IPS DF 6.9 (cell line): Measurements from ENCODE around the gene ENTPD1.

Experiments used
- DNase-seq: peaks from one replicate; pipeline ENCODE4 v3.0.0-alpha.2; 2013; ENCODE audit warnings: low read depth, low spot score
- H3K27ac ChIP-seq: one replicate; pipeline ENCODE4 v1.5.1; 2013; ENCODE audit warnings: low read length, control low read depth
- H3K27me3 ChIP-seq: 2 replicates; pipeline ENCODE4 v1.6.1; 2013; ENCODE audit warnings: mild to moderate bottlenecking, low read length; ENCODE audit not compliant: control insufficient read depth, insufficient read depth
- H3K36me3 ChIP-seq: 2 replicates; pipeline ENCODE4 v1.6.1; 2013; ENCODE audit warnings: low read length; ENCODE audit not compliant: control insufficient read depth, insufficient read depth
- H3K4me1 ChIP-seq: 2 replicates; pipeline ENCODE4 v1.6.1; 2013; ENCODE audit warnings: low read length; ENCODE audit not compliant: control insufficient read depth, insufficient read depth
- H3K4me3 ChIP-seq: 2 replicates; pipeline ENCODE4 v1.5.1; 2013; ENCODE audit warnings: mild to moderate bottlenecking, low read length
- H3K9me3 ChIP-seq: 2 replicates; pipeline ENCODE4 v1.6.1; 2013; ENCODE audit warnings: low read length, inconsistent platforms; ENCODE audit not compliant: control insufficient read depth, insufficient read depth
- WGBS: extraction: QIAGEN DNeasy Blood & Tissue Kit; methylation state at CpG from one replicate; pipeline ENCODE4 v1.1.7; 2013; ENCODE audit warnings: mixed read lengths, missing lambda C conversion rate; ENCODE audit not compliant: insufficient read length, insufficient coverage; 5-methylcytosine and 5-hydroxymethylcytosine counted together

Gene ENTPD1

GRCh38 chr10:95840121-95840520 lies 84.2 kb downstream of the ENTPD1 start:
- H3K4me3 ChIP-seq = no peak overlapping the region
- H3K27ac ChIP-seq = no peak overlapping the region

GRCh38 chr10:95840681-95841080 lies 84.7 kb downstream of the ENTPD1 start:
- no peak for DNase-seq
- Histone ChIP-seq H3K4me1 (no peaks in the 10 kb centered on the region), H3K27me3 (no peaks in the 10 kb centered on the region), H3K4me3 (no peak overlapping the region), H3K36me3 (no peaks in the 10 kb centered on the region), H3K27ac (no peak overlapping the region), H3K9me3 (no peaks in the 10 kb centered on the region)
- no CpG with 5 or more reads among the region's 1 CpG for WGBS

More at GRCh38 chr10:95840121-95840520, 84.2 kb downstream of the ENTPD1 start:
- no peaks in the 10 kb centered on the region for H3K4me1 ChIP-seq
- no peaks in the 10 kb centered on the region for H3K9me3 ChIP-seq
- no peak for DNase-seq
- WGBS = no CpG with 5 or more reads among the region's 2 CpGs
- no peaks in the 10 kb centered on the region for H3K36me3 ChIP-seq
- H3K27me3 ChIP-seq = no peaks in the 10 kb centered on the region

- Histone ChIP-seq H3K36me3 (no peaks in the 10 kb centered on the region), H3K27me3 (no peaks in the 10 kb centered on the region), H3K27ac (no peak overlapping the region), H3K9me3 (no peaks in the 10 kb centered on the region), H3K4me3 (no peak overlapping the region), H3K4me1 (no peaks in the 10 kb centered on the region)
- no CpG with 5 or more reads among the region's 7 CpGs for WGBS
- peak; percentile 27 for DNase-seq
Observed at GRCh38 chr10:95841661-95842498, 85.9 kb downstream of the ENTPD1 start.

GRCh38 chr10:95845411-95845810 lies 89.4 kb downstream of the ENTPD1 start:
- Histone ChIP-seq H3K27ac (no peak overlapping the region), H3K4me3 (no peak overlapping the region), H3K36me3 (no peaks in the 10 kb centered on the region), H3K27me3 (no peaks in the 10 kb centered on the region), H3K9me3 (no peaks in the 10 kb centered on the region), H3K4me1 (no peaks in the 10 kb centered on the region)
- WGBS = no CpG with 5 or more reads among the region's 3 CpGs
- DNase-seq = no peak

GRCh38 chr10:95847007-95847406 lies 91.0 kb downstream of the ENTPD1 start:
- no peak overlapping the region for H3K4me3 ChIP-seq
- no peaks in the 10 kb centered on the region for H3K36me3 ChIP-seq
- DNase-seq = no peak
- no peaks in the 10 kb centered on the region for H3K4me1 ChIP-seq
- H3K27me3 ChIP-seq = no peaks in the 10 kb centered on the region
- no peaks in the 10 kb centered on the region for H3K9me3 ChIP-seq
- no peak overlapping the region for H3K27ac ChIP-seq

GRCh38 chr10:95848841-95849240 lies 92.9 kb downstream of the ENTPD1 start:
- no peaks in the 10 kb centered on the region for H3K4me1 ChIP-seq
- H3K9me3 ChIP-seq = no peaks in the 10 kb centered on the region
- whole genome bisulfite sequencing = no CpG with 5 or more reads among the region's 2 CpGs
- no peak overlapping the region for H3K4me3 ChIP-seq
- no peak overlapping the region for H3K27ac ChIP-seq
- no peak for DNase-seq
- no peaks in the 10 kb centered on the region for H3K36me3 ChIP-seq
- no peaks in the 10 kb centered on the region for H3K27me3 ChIP-seq

GRCh38 chr10:95850791-95851190 lies 94.8 kb downstream of the ENTPD1 start:
- no peaks in the 10 kb centered on the region for H3K27me3 ChIP-seq
- H3K4me3 ChIP-seq = no peak overlapping the region
- no peaks in the 10 kb centered on the region for H3K9me3 ChIP-seq
- H3K36me3 ChIP-seq = no peaks in the 10 kb centered on the region
- H3K27ac ChIP-seq = no peak overlapping the region
- no peaks in the 10 kb centered on the region for H3K4me1 ChIP-seq
- DNase-seq = no peak

GRCh38 chr10:95860166-95860940 lies 104.4 kb downstream of the ENTPD1 start:
- Histone ChIP-seq H3K4me3 (no peak overlapping the region), H3K27ac (no peak overlapping the region), H3K4me1 (no peaks in the 10 kb centered on the region), H3K9me3 (no peaks in the 10 kb centered on the region), H3K36me3 (no peaks in the 10 kb centered on the region), H3K27me3 (no peaks in the 10 kb centered on the region)
- WGBS = no CpG with 5 or more reads among the region's 3 CpGs
- DNase-seq = no peak

GRCh38 chr10:95861386-95861785 lies 105.4 kb downstream of the ENTPD1 start:
- no peaks in the 10 kb centered on the region for H3K4me1 ChIP-seq
- H3K27me3 ChIP-seq = no peaks in the 10 kb centered on the region
- no CpG with 5 or more reads among the region's 2 CpGs for WGBS
- no peak for DNase-seq
- no peak overlapping the region for H3K4me3 ChIP-seq
- no peaks in the 10 kb centered on the region for H3K36me3 ChIP-seq
- H3K27ac ChIP-seq = no peak overlapping the region
- H3K9me3 ChIP-seq = no peaks in the 10 kb centered on the region

- peak; percentile 31 for DNase-seq
- H3K9me3 ChIP-seq = no peaks in the 10 kb centered on the region
- H3K4me1 ChIP-seq = no peaks in the 10 kb centered on the region
- WGBS = no CpG with 5 or more reads among the region's 7 CpGs
- H3K27ac ChIP-seq = no peak overlapping the region
- no peaks in the 10 kb centered on the region for H3K36me3 ChIP-seq
- no peak overlapping the region for H3K4me3 ChIP-seq
- no peaks in the 10 kb centered on the region for H3K27me3 ChIP-seq
Observed at GRCh38 chr10:95864906-95865813, 109.2 kb downstream of the ENTPD1 start.
